H1 (cell line): ENCODE data around the gene TDRD9. TPM values are rescaled to one million over a fixed set of nuclear protein-coding genes. Genes with fewer than 3 reads are reported as not detected.

Experiments used
- CTCF ChIA-PET: fragments of 300-600 bp; sonication (Branson Sonifier 250); formaldehyde crosslinking; loops from one replicate; lab custom pipeline; 2021; ENCODE audit not compliant: partially characterized antibody; lab: Charles Lee
- POLR2A ChIA-PET: fragments of 300-600 bp; sonication (Branson Sonifier 250); formaldehyde crosslinking; loops from one replicate; lab custom pipeline; 2021; ENCODE audit warnings: inconsistent platforms; ENCODE audit not compliant: partially characterized antibody; lab: Charles Lee
- DNase-seq, 2 experiments: peaks; one replicate each; pipeline versions ENCODE4 v3.0.0 to v3.0.0-alpha.2; 2010 to 2022; ENCODE audit warnings: low spot score in 2 of 2, low read depth in 1 of 2, mixed read lengths in 1 of 2
- FAIRE-seq: peaks from 2 replicates; lab custom pipeline; 2011; peaks lifted over from hg19 to GRCh38; lab: Jason Lieb, UNC
- H2AFZ ChIP-seq: 2 replicates; pipeline ENCODE4 v1.8.1; 2012; ENCODE audit warnings: low read length, inconsistent platforms
- H2AK5ac ChIP-seq: 2 replicates; pipeline ENCODE4 v1.6.1; 2013; ENCODE audit warnings: low read depth, low read length
- H2BK120ac ChIP-seq: replicated peaks from 2 replicates; pipeline ENCODE3; 2013; ENCODE audit warnings: low read depth, low read length, inconsistent platforms
- H2BK12ac ChIP-seq: 2 replicates; pipeline ENCODE4 v1.6.1; 2013; ENCODE audit warnings: low read depth, low read length
- H2BK15ac ChIP-seq: 2 replicates; pipeline ENCODE4 v1.6.1; 2013; ENCODE audit warnings: low read length
- H2BK20ac ChIP-seq: 2 replicates; pipeline ENCODE4 v1.6.1; 2013; ENCODE audit warnings: low read length
- H2BK5ac ChIP-seq: 2 replicates; pipeline ENCODE4 v1.6.1; 2013; ENCODE audit warnings: low read depth, low read length
- H3K14ac ChIP-seq: 2 replicates; pipeline ENCODE4 v1.6.1; 2013; ENCODE audit warnings: inconsistent platforms; ENCODE audit not compliant: insufficient read length
- H3K18ac ChIP-seq: 2 replicates; pipeline ENCODE4 v1.6.1; 2013; ENCODE audit warnings: low read length; ENCODE audit errors: extremely low read depth
- H3K23ac ChIP-seq: 2 replicates; pipeline ENCODE4 v1.6.1; 2013; ENCODE audit warnings: inconsistent platforms; ENCODE audit not compliant: insufficient read length
- H3K23me2 ChIP-seq: 2 replicates; pipeline ENCODE4 v1.6.1; 2013; ENCODE audit warnings: low read depth, low read length
- H3K27ac ChIP-seq: 2 replicates; pipeline ENCODE4 v1.6.1; 2011; ENCODE audit warnings: low read depth, low read length, inconsistent platforms
- H3K27me3 ChIP-seq, 4 experiments: replicated peaks in 1 of 4; 1 replicate in 1 of 4; 2 replicates in 3 of 4; pipeline versions ENCODE4 v1.6.1 to v1.8.1; 2011 to 2013; ENCODE audit warnings: low read length in 3 of 4, mild to moderate bottlenecking in 3 of 4, inconsistent platforms in 2 of 4, mixed read lengths in 2 of 4, moderate library complexity in 1 of 4; ENCODE audit not compliant: control insufficient read depth in 3 of 4, insufficient read depth in 3 of 4; ENCODE audit errors: extremely low read depth in 1 of 4
- H3K36me3 ChIP-seq, 4 experiments: 2 replicates each; pipeline versions ENCODE4 v1.6.1 to v1.8.1; 2011 to 2013; ENCODE audit warnings: mild to moderate bottlenecking in 4 of 4, low read length in 3 of 4, moderate library complexity in 2 of 4, control low read depth in 1 of 4, inconsistent platforms in 1 of 4; ENCODE audit not compliant: insufficient read depth in 4 of 4, control insufficient read depth in 2 of 4
- H3K4ac ChIP-seq: replicated peaks from 2 replicates; pipeline ENCODE3; 2013; ENCODE audit warnings: low read length, low read depth, mixed read lengths, inconsistent platforms; ENCODE audit not compliant: insufficient read length
- H3K4me1 ChIP-seq, 4 experiments: replicated peaks in 1 of 4; 1 replicate in 1 of 4; 2 replicates in 3 of 4; pipeline versions ENCODE4 v1.6.1 to v1.8.1; 2011 to 2013; ENCODE audit warnings: low read length in 3 of 4, inconsistent platforms in 2 of 4, mixed read lengths in 1 of 4; ENCODE audit not compliant: insufficient read depth in 4 of 4, control insufficient read depth in 3 of 4
- H3K4me2 ChIP-seq, 2 experiments: 2 replicates each; pipeline versions ENCODE4 v1.6.1 to v1.8.1; 2011 to 2013; ENCODE audit warnings: low read depth in 2 of 2, low read length in 2 of 2, control low read depth in 1 of 2, inconsistent platforms in 1 of 2, mild to moderate bottlenecking in 1 of 2; ENCODE audit not compliant: insufficient read depth in 1 of 2
- H3K4me3 ChIP-seq, 4 experiments: fragments of 200-600, 300-600 bp in 1 of 4; sonication (generic), shearing (Covaris generic), sonication (Bioruptor Twin) in 1 of 4; 2 replicates each; pipeline versions ENCODE4 v1.5.1 to v1.8.1; 2011 to 2016; ENCODE audit warnings: low read length in 4 of 4, low read depth in 3 of 4, control low read depth in 2 of 4, inconsistent platforms in 2 of 4, mild to moderate bottlenecking in 2 of 4, mixed read lengths in 1 of 4, moderate library complexity in 1 of 4; ENCODE audit not compliant: insufficient read depth in 2 of 4; ENCODE audit errors: extremely low read depth in 1 of 4
- H3K56ac ChIP-seq: replicated peaks from 2 replicates; pipeline ENCODE3; 2013; ENCODE audit warnings: low read depth, mild to moderate bottlenecking, mixed read lengths, low read length, inconsistent platforms; ENCODE audit not compliant: insufficient read length
- H3K79me1 ChIP-seq: 2 replicates; pipeline ENCODE4 v1.6.1; 2013; ENCODE audit warnings: low read depth, low read length, control low read depth
- H3K79me2 ChIP-seq, 2 experiments: 2 replicates each; pipeline versions ENCODE4 v1.6.1 to v1.8.1; 2012 to 2013; ENCODE audit warnings: low read length in 2 of 2, mild to moderate bottlenecking in 2 of 2, inconsistent platforms in 1 of 2; ENCODE audit not compliant: insufficient read depth in 2 of 2, control insufficient read depth in 1 of 2
- H3K9ac ChIP-seq, 4 experiments: replicated peaks in 1 of 4; 1 replicate in 1 of 4; 2 replicates in 3 of 4; pipeline versions ENCODE4 v1.6.1 to v1.8.1; 2011 to 2013; ENCODE audit warnings: low read depth in 3 of 4, low read length in 3 of 4, control low read depth in 2 of 4, mild to moderate bottlenecking in 2 of 4, moderate library complexity in 2 of 4, inconsistent platforms in 1 of 4; ENCODE audit errors: extremely low read depth in 1 of 4
- H3K9me3 ChIP-seq, 2 experiments: 2 replicates each; pipeline versions ENCODE4 v1.6.1 to v1.8.1; 2012 to 2013; ENCODE audit warnings: mild to moderate bottlenecking in 2 of 2, moderate library complexity in 2 of 2, control low read depth in 1 of 2, inconsistent platforms in 1 of 2, low read depth in 1 of 2, low read length in 1 of 2, mixed read lengths in 1 of 2; ENCODE audit not compliant: insufficient read depth in 2 of 2
- H4K20me1 ChIP-seq, 2 experiments: replicated peaks in 1 of 2; 2 replicates each; pipeline versions ENCODE3 to v1.8.1; 2011 to 2013; ENCODE audit warnings: inconsistent platforms in 2 of 2, low read length in 2 of 2, mild to moderate bottlenecking in 1 of 2; ENCODE audit not compliant: insufficient read depth in 2 of 2, control insufficient read depth in 1 of 2
- H4K5ac ChIP-seq: 2 replicates; pipeline ENCODE4 v1.6.1; 2013; ENCODE audit warnings: low read length, low read depth, mixed read lengths, inconsistent platforms; ENCODE audit not compliant: insufficient read length
- H4K8ac ChIP-seq: 2 replicates; pipeline ENCODE4 v1.8.0; 2013; ENCODE audit warnings: mild to moderate bottlenecking, moderate library complexity, low read length, inconsistent platforms; ENCODE audit not compliant: insufficient read depth; ENCODE audit errors: extremely low read depth
- H4K91ac ChIP-seq: replicated peaks from 2 replicates; pipeline ENCODE3; 2013; ENCODE audit warnings: low read length, mixed read lengths, inconsistent platforms; ENCODE audit not compliant: insufficient read length
- CBX5 ChIP-seq: fragments of 300-800, 300-1000 bp; sonication (generic); IDR thresholded peaks from 2 replicates; pipeline ENCODE4 v1.7.1; 2016; ENCODE audit warnings: antibody characterized with exemption, low read length, low read depth
- EZH2 ChIP-seq: fragments of 200-600 bp; sonication (generic); IDR thresholded peaks from 2 replicates; pipeline ENCODE4 v1.7.1; 2012; ENCODE audit warnings: low read depth, mild to moderate bottlenecking, moderate library complexity, low read length, inconsistent platforms; ENCODE audit not compliant: severe bottlenecking
- JUN ChIP-seq: IDR thresholded peaks from 2 replicates; pipeline ENCODE4 v1.6.1; 2011; ENCODE audit warnings: low read depth, mild to moderate bottlenecking, improper control_type of control experiment, low read length
- KDM1A ChIP-seq: fragments of 200-600, 300-600 bp; sonication (generic); IDR thresholded peaks from 2 replicates; pipeline ENCODE4 v1.7.1; 2016; ENCODE audit warnings: mild to moderate bottlenecking, low read length, borderline replicate concordance
- KDM4A ChIP-seq: IDR thresholded peaks from one replicate; pipeline ENCODE4 v1.7.1; 2012; ENCODE audit warnings: low read depth, mild to moderate bottlenecking, moderate library complexity, low read length, inconsistent platforms; ENCODE audit not compliant: severe bottlenecking
- RBBP5 ChIP-seq: IDR thresholded peaks from 2 replicates; pipeline ENCODE4 v1.7.1; 2012; ENCODE audit warnings: low read depth, mild to moderate bottlenecking, inconsistent platforms, low read length, moderate library complexity, borderline replicate concordance
- SIRT6 ChIP-seq: IDR thresholded peaks from one replicate; pipeline ENCODE4 v1.7.1; 2012; ENCODE audit warnings: low read length, inconsistent platforms
- SRF ChIP-seq: IDR thresholded peaks from 2 replicates; pipeline ENCODE4 v1.6.1; 2011; ENCODE audit warnings: mild to moderate bottlenecking, low read depth, low read length, moderate library complexity
- TAF7 ChIP-seq: optimal IDR thresholded peaks from 2 replicates; pipeline ENCODE3; 2011; ENCODE audit warnings: low read depth, mild to moderate bottlenecking, inconsistent platforms, low read length, moderate library complexity, borderline replicate concordance
- TCF12 ChIP-seq: IDR thresholded peaks from 2 replicates; pipeline ENCODE4 v1.6.1; 2011; ENCODE audit warnings: low read depth, mild to moderate bottlenecking, low read length
- WGBS, 2 experiments: shearing (Covaris generic) in 1 of 2; methylation state at CpG; one replicate each; pipeline versions ENCODE4 v1.1.6 to v1.1.7; 2013 to 2015; ENCODE audit warnings: low lambda C conversion rate in 2 of 2, mixed read lengths in 2 of 2, inconsistent platforms in 1 of 2, low coverage in 1 of 2, missing lambda C conversion rate in 1 of 2; ENCODE audit not compliant: insufficient replicate concordance in 2 of 2, insufficient coverage in 1 of 2, insufficient read length in 1 of 2; ENCODE audit errors: extremely low coverage in 1 of 2, missing lambda C conversion rate in 1 of 2; 5-methylcytosine and 5-hydroxymethylcytosine counted together
- polyA plus RNA-seq, 7 experiments: library from polyadenylated mRNA; depleted of rRNA in 3 of 7; stranded (reverse) in 5 of 7; unstranded in 2 of 7; fragments of >200 nt in 5 of 7; fragments of 200-250 nt in 2 of 7; gene quantifications; 1 replicate in 5 of 7; 2 replicates in 1 of 7; 4 replicates in 1 of 7; pipeline versions ENCODE4 v1.2.1 to v1.2.3, GENCODE V29; 2011 to 2013; ENCODE audit warnings: missing spikeins in 2 of 7, mixed read lengths in 2 of 7
- total RNA-seq: library from RNA; stranded (reverse); fragmentation: NEBNext Ultra II Directional; extraction: Animal tissue kit (Norgen Biotek cat#: 25700); gene quantifications from 2 replicates; pipeline ENCODE4 v1.2.1, GENCODE V29; 2021
- TF ChIP-seq, protein P1 (sequence below), 3 experiments: IDR thresholded peaks; 1 replicate in 2 of 3; 2 replicates in 1 of 3; pipeline versions ENCODE4 v1.5.1 to v1.6.1; 2011; ENCODE audit warnings: low read length in 3 of 3, mild to moderate bottlenecking in 3 of 3, inconsistent platforms in 2 of 3, low read depth in 1 of 3, moderate library complexity in 1 of 3; ENCODE audit not compliant: insufficient read depth in 1 of 3; ENCODE audit errors: control extremely low read depth in 1 of 3

Gene TDRD9
- total and polyA plus RNA-seq, 2 of the 8 experiments (the other 6 are each of a cell fraction or from before 2014, with no cell fraction given), result not detected

- Histone ChIP-seq H3K27ac (no peak overlapping the region), H3K9ac (no peak overlapping the region), H3K14ac (no peak overlapping the region), H3K79me2 (no peaks in the 10 kb centered on the region), H2BK120ac (no peak overlapping the region), H4K91ac (no peak overlapping the region), H4K20me1 (no peaks in the 10 kb centered on the region), H3K79me1 (no peaks in the 10 kb centered on the region), H3K4me3 (no peak overlapping the region), H3K4me2 (no peak overlapping the region), H3K27me3 (no peaks in the 10 kb centered on the region), H3K18ac (no peak overlapping the region), H3K36me3 (peaks cover 4 to 15% (median 6%) of the 10 kb centered on the region in 4 experiments; a peak in 7 of 8 replicates), H3K4ac (no peak overlapping the region), H3K9me3 (no peaks in the 10 kb centered on the region), H2BK15ac (no peak overlapping the region), H4K5ac (no peak overlapping the region), H3K56ac (no peak overlapping the region), H2BK20ac (no peak overlapping the region), H2BK5ac (no peak overlapping the region), H3K4me1 (peaks cover 0 to 5% (median 3%) of the 10 kb centered on the region in 4 experiments; a peak in 5 of 7 replicates), H4K8ac (no peak overlapping the region), H2AFZ (no peak overlapping the region), H2AK5ac (no peak overlapping the region), H3K23me2 (no peaks in the 10 kb centered on the region), H2BK12ac (no peak overlapping the region), H3K23ac (no peak overlapping the region)
- CTCF ChIA-PET, result interaction anchor here (0.6 to 12.0 kb wide), 7 partner anchors 8 to 185 kb away, joined by 3 to 180 read pairs (median 4); no protein-coding TSS in a partner anchor
- DNase-seq (no peak), FAIRE-seq (no peak)
- POLR2A ChIA-PET, result interaction anchor here (0.6 to 1.8 kb wide), 2 partner anchors 8 to 379 kb away, joined by 3 to 6 read pairs; partner anchors contain the start of gene TRMT61A
- 93% methylated on average over 4 of the region's 4 CpGs; no CpG with 5 or more reads in 1 of the 2 experiments for WGBS, 2 experiments
- TF ChIP-seq SRF (no peak), RBBP5 (no peak), CBX5 (no peak), KDM1A (no peak), TAF7 (no peak), SIRT6 (no peak), EZH2 (no peak), TCF12 (no peak), KDM4A (no peak), JUN (no peak)
- TF ChIP-seq, protein P1, sequence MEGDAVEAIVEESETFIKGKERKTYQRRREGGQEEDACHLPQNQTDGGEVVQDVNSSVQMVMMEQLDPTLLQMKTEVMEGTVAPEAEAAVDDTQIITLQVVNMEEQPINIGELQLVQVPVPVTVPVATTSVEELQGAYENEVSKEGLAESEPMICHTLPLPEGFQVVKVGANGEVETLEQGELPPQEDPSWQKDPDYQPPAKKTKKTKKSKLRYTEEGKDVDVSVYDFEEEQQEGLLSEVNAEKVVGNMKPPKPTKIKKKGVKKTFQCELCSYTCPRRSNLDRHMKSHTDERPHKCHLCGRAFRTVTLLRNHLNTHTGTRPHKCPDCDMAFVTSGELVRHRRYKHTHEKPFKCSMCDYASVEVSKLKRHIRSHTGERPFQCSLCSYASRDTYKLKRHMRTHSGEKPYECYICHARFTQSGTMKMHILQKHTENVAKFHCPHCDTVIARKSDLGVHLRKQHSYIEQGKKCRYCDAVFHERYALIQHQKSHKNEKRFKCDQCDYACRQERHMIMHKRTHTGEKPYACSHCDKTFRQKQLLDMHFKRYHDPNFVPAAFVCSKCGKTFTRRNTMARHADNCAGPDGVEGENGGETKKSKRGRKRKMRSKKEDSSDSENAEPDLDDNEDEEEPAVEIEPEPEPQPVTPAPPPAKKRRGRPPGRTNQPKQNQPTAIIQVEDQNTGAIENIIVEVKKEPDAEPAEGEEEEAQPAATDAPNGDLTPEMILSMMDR (IDR thresholded peaks at IDR 0.05; ENCODE audit: control extremely low read depth in 1 of 3, insufficient read depth in 1 of 3, low read depth in 1 of 3, low read length in 3 of 3), result no peak
These were observed 19.7 kb upstream of the TDRD9 start for GRCh38 chr14:103908580-103908979.
